PFSK-1 (cell line): Measurements from ENCODE around the gene LDLRAD3.

Experiments used
- FOXP2 ChIP-seq: optimal IDR thresholded peaks from 2 replicates; pipeline ENCODE3; 2011; ENCODE audit warnings: borderline replicate concordance, control low read depth, inconsistent platforms; ENCODE audit not compliant: insufficient read depth; ENCODE audit errors: extremely low read length, extremely low read depth
- POLR2AphosphoS5 ChIP-seq: IDR thresholded peaks from 2 replicates; pipeline ENCODE4 v1.6.1; 2012; ENCODE audit warnings: low read depth, mild to moderate bottlenecking, control low read depth, low read length, moderate library complexity
- SIN3A ChIP-seq: IDR thresholded peaks from 2 replicates; pipeline ENCODE4 v1.6.1; 2012; ENCODE audit warnings: mild to moderate bottlenecking, low read length, moderate library complexity, borderline replicate concordance; ENCODE audit not compliant: insufficient read depth
- TAF1 ChIP-seq: IDR thresholded peaks from 2 replicates; pipeline ENCODE4 v1.6.1; 2012; ENCODE audit warnings: low read length, control low read depth, borderline replicate concordance; ENCODE audit not compliant: insufficient read depth
- TF ChIP-seq, protein P1 (sequence below), 2 experiments: IDR thresholded peaks; 2 replicates each; pipeline versions ENCODE4 v1.6.1 to v1.8.0; 2011 to 2012; ENCODE audit warnings: low read depth in 2 of 2, low read length in 2 of 2, control low read depth in 1 of 2, inconsistent platforms in 1 of 2, mild to moderate bottlenecking in 1 of 2, moderate library complexity in 1 of 2; ENCODE audit not compliant: insufficient read depth in 1 of 2

Gene LDLRAD3

DNA sequence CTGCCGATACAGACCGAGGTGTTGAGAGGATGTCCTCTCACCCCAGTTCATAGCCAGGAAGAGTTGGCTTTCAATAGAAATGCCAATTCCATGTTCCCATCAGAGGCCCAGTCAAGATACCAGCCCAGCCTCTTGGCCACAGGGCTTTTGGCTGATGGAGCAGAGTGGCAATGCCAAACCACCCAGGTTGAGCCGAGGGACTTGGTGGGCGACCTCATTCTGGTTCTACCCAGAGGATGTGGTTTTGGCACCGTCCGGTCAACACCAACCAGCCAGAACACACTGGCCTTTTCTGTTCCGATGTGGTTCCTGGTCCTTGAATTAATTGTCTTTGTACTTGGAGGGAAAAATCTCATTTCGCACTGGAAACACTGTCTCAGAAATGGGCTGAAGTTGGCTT, 284.8 kb downstream of the LDLRAD3 start:
- TF ChIP-seq POLR2AphosphoS5 (no peak), FOXP2 (no peak)
- TF ChIP-seq, protein P1, sequence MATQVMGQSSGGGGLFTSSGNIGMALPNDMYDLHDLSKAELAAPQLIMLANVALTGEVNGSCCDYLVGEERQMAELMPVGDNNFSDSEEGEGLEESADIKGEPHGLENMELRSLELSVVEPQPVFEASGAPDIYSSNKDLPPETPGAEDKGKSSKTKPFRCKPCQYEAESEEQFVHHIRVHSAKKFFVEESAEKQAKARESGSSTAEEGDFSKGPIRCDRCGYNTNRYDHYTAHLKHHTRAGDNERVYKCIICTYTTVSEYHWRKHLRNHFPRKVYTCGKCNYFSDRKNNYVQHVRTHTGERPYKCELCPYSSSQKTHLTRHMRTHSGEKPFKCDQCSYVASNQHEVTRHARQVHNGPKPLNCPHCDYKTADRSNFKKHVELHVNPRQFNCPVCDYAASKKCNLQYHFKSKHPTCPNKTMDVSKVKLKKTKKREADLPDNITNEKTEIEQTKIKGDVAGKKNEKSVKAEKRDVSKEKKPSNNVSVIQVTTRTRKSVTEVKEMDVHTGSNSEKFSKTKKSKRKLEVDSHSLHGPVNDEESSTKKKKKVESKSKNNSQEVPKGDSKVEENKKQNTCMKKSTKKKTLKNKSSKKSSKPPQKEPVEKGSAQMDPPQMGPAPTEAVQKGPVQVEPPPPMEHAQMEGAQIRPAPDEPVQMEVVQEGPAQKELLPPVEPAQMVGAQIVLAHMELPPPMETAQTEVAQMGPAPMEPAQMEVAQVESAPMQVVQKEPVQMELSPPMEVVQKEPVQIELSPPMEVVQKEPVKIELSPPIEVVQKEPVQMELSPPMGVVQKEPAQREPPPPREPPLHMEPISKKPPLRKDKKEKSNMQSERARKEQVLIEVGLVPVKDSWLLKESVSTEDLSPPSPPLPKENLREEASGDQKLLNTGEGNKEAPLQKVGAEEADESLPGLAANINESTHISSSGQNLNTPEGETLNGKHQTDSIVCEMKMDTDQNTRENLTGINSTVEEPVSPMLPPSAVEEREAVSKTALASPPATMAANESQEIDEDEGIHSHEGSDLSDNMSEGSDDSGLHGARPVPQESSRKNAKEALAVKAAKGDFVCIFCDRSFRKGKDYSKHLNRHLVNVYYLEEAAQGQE (IDR thresholded peaks at IDR 0.05; ENCODE audit: insufficient read depth in 1 of 2, low read depth in 2 of 2, low read length in 2 of 2): no peak

DNA sequence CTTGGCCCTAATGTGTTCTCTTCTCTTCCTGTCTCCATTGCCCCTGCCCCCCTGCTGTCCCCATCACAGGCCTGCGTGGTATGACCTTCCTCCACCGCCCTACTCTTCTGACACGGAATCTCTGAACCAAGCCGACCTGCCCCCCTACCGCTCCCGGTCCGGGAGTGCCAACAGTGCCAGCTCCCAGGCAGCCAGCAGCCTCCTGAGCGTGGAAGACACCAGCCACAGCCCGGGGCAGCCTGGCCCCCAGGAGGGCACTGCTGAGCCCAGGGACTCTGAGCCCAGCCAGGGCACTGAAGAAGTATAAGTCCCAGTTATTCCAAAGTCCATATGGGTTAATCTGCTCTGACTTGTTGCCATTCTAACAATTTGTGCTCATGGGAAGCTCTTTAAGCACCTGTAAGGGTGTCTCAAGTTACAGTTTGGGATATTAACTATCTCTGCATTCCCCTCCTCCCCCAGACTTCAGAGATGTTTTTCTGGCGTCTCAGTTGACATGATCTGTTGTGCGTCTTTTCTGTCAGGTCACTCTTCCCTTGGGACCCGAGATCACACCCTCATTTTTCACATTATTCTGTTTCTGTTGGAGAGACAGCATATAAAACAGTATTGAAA, 285.3 kb downstream of the LDLRAD3 start:
- TF ChIP-seq POLR2AphosphoS5: no peak
- TF ChIP-seq TAF1: no peak
- no peak for TF ChIP-seq FOXP2
- TF ChIP-seq, protein P1 (IDR thresholded peaks at IDR 0.05; ENCODE audit: insufficient read depth in 1 of 2, low read depth in 2 of 2, low read length in 2 of 2): no peak
- TF ChIP-seq SIN3A: no peak

DNA sequence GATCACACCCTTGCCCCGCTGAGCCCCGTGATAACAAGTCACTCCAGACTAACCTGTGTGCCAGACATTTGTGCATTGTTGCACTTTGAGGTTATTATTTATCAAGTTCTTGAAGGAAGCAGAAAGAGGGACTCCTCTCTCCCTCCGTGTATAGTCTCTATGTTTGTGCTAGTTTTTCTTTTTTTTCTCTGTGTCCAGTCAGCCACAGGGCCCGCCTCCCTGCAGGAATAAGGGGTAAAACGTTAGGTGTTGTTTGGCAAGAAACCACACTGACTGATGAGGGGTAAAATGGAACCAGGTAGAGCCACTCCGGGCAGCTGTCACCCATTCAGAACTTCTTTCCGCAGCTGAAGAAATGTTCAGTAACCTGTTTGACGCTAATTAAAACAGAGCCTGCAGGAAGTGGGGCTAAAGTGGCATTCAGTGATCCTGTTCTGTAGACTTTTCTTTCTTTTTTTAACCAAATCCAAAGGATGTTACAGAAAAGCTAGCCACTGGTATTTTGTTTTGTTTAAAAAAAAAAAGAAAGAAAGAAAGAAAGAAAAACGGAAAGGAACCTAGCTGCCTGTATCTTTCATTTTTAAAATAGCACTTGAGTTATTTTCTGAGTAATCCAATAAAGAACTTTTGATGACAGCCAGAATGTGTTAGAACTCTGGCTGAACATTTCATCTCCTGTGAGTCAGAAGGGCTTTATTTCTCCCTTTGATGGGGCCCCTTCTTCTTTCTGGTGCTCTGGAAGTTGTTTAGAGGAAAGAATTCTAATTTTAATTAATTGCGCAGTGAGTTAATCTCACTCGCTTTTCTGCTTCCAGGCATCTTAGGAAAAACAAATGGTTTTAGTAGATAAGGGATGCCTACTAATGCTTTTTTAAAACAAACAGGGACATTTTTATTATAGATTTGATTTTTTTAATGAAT, 287.2 kb downstream of the LDLRAD3 start:
- TF ChIP-seq, protein P1 (IDR thresholded peaks at IDR 0.05; ENCODE audit: insufficient read depth in 1 of 2, low read depth in 2 of 2, low read length in 2 of 2): no peak
- TF ChIP-seq SIN3A (no peak), TAF1 (no peak), POLR2AphosphoS5 (no peak), FOXP2 (no peak)

DNA sequence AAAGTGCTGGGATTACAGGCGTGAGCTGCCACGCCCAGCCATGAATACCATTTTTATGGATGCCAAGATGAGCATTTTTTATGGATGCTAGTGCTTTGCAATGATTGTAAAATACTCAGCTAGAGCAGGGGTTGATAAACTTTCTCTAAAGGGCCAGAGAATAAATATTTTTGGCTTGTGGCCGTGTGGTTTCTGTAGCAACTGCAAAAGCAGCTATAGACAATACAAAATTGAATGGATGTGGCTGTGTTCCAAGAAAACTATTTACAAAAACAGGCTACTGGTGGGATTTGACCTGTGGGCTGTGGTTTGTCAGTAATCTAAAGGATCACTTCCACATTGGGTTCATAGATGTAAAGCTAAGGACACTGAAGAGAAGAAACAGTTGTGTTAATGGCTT, 289.3 kb downstream of the LDLRAD3 start:
- TF ChIP-seq, protein P1 (IDR thresholded peaks at IDR 0.05; ENCODE audit: insufficient read depth in 1 of 2, low read depth in 2 of 2, low read length in 2 of 2): no peak
- TF ChIP-seq FOXP2 (no peak), POLR2AphosphoS5 (no peak), SIN3A (no peak), TAF1 (no peak)

DNA sequence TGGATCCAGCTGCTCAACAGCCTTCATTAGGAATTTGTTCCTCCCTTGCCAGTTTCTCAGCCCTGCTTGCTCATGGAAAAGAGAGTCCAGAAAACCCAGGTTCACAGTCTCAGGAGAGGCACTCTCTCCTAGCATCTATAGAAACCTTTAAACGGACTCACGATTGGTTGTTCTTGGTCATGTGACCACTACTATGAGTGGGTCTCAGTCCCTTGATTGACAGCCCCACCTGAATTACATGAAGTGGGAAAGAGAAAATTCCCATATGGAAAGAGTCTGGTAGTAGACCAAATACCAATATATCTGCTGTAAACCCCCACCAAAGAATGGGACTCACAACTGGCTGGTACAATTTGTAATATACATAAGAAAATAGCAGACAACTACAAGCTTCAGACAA, 291.0 kb downstream of the LDLRAD3 start:
- TF ChIP-seq FOXP2 (no peak), TAF1 (no peak), POLR2AphosphoS5 (no peak), SIN3A (no peak)
- TF ChIP-seq, protein P1 (IDR thresholded peaks at IDR 0.05; ENCODE audit: insufficient read depth in 1 of 2, low read depth in 2 of 2, low read length in 2 of 2): no peak
